Measurements from ENCODE around the gene CDH13. TPM values are rescaled to one million over a fixed set of nuclear protein-coding genes. Genes with fewer than 3 reads are reported as not detected.

Gene CDH13
- total RNA-seq, 1 donor from 2014 or later = 14.3 TPM

DNA sequence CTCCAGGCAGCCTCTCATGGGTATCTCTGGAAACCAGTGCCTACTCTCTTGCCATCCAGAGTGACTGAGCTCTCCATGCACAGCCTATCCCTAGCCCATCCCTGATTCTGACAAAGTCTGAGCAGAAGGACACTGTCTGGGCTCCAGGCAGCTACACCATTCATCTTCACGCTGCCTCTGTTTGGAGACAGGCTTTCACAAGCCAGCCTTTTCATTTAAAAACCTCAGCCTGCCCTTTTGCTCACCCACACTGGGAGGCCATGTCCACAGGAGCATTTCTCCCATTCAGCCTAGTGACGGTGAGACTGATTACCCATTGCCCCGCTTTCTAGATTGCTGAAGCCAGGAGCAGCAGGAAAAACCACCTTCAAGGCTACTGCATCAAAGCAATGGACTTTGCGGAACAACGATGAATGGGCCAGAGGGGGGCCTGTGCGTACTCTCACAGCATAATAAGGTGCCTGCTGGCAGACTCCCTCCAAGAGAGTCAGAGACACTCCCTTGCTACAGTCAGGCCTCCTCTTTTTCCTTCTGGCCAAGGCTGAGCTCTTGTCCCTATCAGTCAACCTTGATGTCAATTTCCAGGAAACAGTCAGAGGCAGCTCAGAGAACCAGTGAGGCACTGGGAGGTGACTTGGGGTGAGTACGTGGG lies 24.7 kb upstream of the CDH13 start:
- intact Hi-C loops (cut with DNase I) = no loop called here

DNA sequence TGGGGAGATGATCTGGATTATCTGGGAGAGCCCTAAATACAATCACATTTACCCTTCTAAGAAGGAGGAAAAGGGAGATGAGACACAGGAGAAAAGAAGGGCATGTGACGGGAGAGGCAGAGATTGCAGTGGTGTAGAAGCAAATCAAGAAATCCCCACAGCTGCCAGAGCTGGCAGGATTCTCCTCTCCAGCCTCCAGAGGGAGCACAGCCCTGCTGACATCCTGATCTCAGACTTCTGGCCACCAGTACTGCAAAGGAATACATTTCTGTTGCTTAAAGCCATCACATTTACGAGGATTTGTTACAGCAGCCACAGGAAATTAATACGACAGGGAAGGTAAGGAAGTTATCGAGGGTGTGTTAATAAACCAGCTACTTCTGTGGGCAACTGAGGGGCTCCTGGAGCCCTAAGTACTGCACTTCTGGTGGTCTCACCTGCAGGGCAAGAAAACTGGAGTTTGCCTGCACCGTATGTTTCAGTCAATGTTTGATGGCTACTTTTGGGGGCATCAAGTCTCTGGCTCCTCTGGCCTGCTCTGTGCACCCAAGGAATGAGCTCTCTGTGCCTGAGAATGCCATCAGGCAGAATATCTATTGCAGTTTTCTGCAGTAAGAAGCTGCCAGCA lies 22.9 kb upstream of the CDH13 start:
- ATAC-seq = peak in 1 of 2 donors; percentile 54
- DNase-seq = no peak
- Histone ChIP-seq H3K36me3 (no peaks in the 10 kb centered on the region), H3K27ac (no peak overlapping the region), H3K9me3 (no peaks in the 10 kb centered on the region), H3K4me3 (no peak overlapping the region), H3K27me3 (ENCODE audit: low read depth) (no peaks in the 10 kb centered on the region), H3K4me1 (no peaks in the 10 kb centered on the region)
- intact Hi-C loops (cut with DNase I) = no loop called here
- TF ChIP-seq, protein P1, sequence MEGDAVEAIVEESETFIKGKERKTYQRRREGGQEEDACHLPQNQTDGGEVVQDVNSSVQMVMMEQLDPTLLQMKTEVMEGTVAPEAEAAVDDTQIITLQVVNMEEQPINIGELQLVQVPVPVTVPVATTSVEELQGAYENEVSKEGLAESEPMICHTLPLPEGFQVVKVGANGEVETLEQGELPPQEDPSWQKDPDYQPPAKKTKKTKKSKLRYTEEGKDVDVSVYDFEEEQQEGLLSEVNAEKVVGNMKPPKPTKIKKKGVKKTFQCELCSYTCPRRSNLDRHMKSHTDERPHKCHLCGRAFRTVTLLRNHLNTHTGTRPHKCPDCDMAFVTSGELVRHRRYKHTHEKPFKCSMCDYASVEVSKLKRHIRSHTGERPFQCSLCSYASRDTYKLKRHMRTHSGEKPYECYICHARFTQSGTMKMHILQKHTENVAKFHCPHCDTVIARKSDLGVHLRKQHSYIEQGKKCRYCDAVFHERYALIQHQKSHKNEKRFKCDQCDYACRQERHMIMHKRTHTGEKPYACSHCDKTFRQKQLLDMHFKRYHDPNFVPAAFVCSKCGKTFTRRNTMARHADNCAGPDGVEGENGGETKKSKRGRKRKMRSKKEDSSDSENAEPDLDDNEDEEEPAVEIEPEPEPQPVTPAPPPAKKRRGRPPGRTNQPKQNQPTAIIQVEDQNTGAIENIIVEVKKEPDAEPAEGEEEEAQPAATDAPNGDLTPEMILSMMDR (IDR thresholded peaks at IDR 0.05) = peak; percentile 49

More for the DNA sequence above, 24.7 kb upstream of the CDH13 start:
- H3K27me3 ChIP-seq (ENCODE audit: low read depth) = no peaks in the 10 kb centered on the region
- no peak overlapping the region for H3K4me3 ChIP-seq
- ATAC-seq (no peak), DNase-seq (no peak)
- no peak overlapping the region for H3K27ac ChIP-seq
- H3K4me1 ChIP-seq = no peaks in the 10 kb centered on the region
- H3K9me3 ChIP-seq = no peaks in the 10 kb centered on the region
- no peaks in the 10 kb centered on the region for H3K36me3 ChIP-seq
- TF ChIP-seq, protein P1 (IDR thresholded peaks at IDR 0.05) = no peak

GRCh38 chr16:82605076-82605475 lies 21.7 kb upstream of the CDH13 start:
- no peak overlapping the region for H3K4me3 ChIP-seq
- no peaks in the 10 kb centered on the region for H3K27me3 ChIP-seq (ENCODE audit: low read depth)
- H3K36me3 ChIP-seq = no peaks in the 10 kb centered on the region
- ATAC-seq (no peak), DNase-seq (no peak)
- TF ChIP-seq, protein P1 (IDR thresholded peaks at IDR 0.05) = no peak
- no peaks in the 10 kb centered on the region for H3K9me3 ChIP-seq
- no peaks in the 10 kb centered on the region for H3K4me1 ChIP-seq
- intact Hi-C loops (cut with DNase I) = no loop called here
- H3K27ac ChIP-seq = no peak overlapping the region

DNA sequence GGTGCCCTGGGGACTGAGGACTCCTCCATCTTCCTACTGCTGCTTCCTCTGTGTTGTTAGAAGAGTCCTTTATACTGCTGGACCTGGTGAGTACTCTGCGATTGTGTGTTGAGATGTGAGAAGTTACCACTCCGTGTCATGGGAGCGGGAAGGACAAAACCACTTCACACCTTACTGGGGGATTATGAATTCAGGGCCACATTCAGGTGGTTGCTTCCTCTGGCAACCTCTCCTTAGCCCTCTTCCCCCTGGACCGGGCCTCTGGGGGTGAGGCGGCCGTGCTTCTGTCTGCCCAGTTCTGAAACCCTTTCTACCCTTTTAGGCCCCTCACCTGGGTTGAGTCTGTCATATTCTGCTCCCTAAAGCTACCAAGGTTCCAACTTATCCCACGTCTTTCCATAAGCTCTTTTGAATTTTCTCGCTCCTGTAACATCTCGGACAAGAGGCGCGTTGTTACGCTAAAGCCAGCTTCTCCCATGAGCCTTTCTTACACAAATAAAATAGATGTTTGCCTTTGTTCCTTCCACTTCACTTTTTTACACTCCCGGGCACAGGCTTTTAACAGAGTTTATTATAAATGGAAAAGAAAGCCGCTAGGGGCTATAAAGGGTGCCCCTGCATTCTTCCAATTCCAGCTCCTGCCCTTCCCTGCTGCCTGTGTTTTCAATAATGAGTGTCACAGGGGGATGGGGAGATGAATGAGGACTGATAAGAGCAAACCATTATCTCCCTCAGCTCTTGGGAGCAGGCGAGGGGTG lies 20.7 kb upstream of the CDH13 start:
- no peaks in the 10 kb centered on the region for H3K36me3 ChIP-seq
- H3K27ac ChIP-seq = no peak overlapping the region
- H3K9me3 ChIP-seq = no peaks in the 10 kb centered on the region
- DNase-seq (no peak), ATAC-seq (no peak)
- no peaks in the 10 kb centered on the region for H3K27me3 ChIP-seq (ENCODE audit: low read depth)
- no peak overlapping the region for H3K4me3 ChIP-seq
- TF ChIP-seq, protein P1 (IDR thresholded peaks at IDR 0.05) = no peak
- no peaks in the 10 kb centered on the region for H3K4me1 ChIP-seq
- intact Hi-C loops (cut with DNase I) = no loop called here

- no peaks in the 10 kb centered on the region for H3K27me3 ChIP-seq (ENCODE audit: low read depth)
- H3K4me1 ChIP-seq = no peaks in the 10 kb centered on the region
- no peak overlapping the region for H3K4me3 ChIP-seq
- H3K9me3 ChIP-seq = no peaks in the 10 kb centered on the region
- H3K27ac ChIP-seq = no peak overlapping the region
- no peaks in the 10 kb centered on the region for H3K36me3 ChIP-seq
- TF ChIP-seq, protein P1 (IDR thresholded peaks at IDR 0.05) = no peak
- ATAC-seq = no peak
- intact Hi-C loops (cut with DNase I) = no loop called here
- DNase-seq = no peak
Observed at GRCh38 chr16:82609140-82609539, 17.6 kb upstream of the CDH13 start.
